Suprapubic skin (tissue), 4 donors: Measurements from ENCODE around the gene SIRT7. TPM values are rescaled to one million over a fixed set of nuclear protein-coding genes. Genes with fewer than 3 reads are reported as not detected.

Experiments used
- DNase-seq, 2 donors: peaks; one replicate each; pipeline ENCODE4 v3.0.0-alpha.2; 2019; ENCODE audit warnings: low spot score in 2 of 2
- H3K27ac ChIP-seq: fragments of 200-600 bp; sonication (generic); one replicate; pipeline ENCODE4 v1.5.1; 2019
- H3K27me3 ChIP-seq: fragments of 200-600 bp; sonication (generic); one replicate; pipeline ENCODE4 v1.5.1; 2019
- H3K36me3 ChIP-seq: fragments of 200-600 bp; sonication (generic); one replicate; pipeline ENCODE4 v1.5.1; 2019
- H3K4me1 ChIP-seq: fragments of 200-600 bp; sonication (generic); one replicate; pipeline ENCODE4 v1.5.1; 2019
- H3K4me3 ChIP-seq: fragments of 200-600 bp; sonication (generic); one replicate; pipeline ENCODE4 v1.5.1; 2019; ENCODE audit warnings: mild to moderate bottlenecking
- H3K9me3 ChIP-seq: fragments of 200-600 bp; sonication (generic); one replicate; pipeline ENCODE4 v1.5.1; 2019
- EP300 ChIP-seq: sonication (generic); formaldehyde crosslinking; IDR thresholded peaks from one replicate; pipeline ENCODE4 v1.6.1; 2017; ENCODE audit warnings: antibody characterized with exemption
- POLR2A ChIP-seq, 2 donors: fragments of 450-650 bp; IDR thresholded peaks; one replicate each; pipeline ENCODE4 v1.6.1; 2017; ENCODE audit warnings: antibody characterized with exemption in 2 of 2, mild to moderate bottlenecking in 2 of 2, moderate library complexity in 2 of 2
- POLR2AphosphoS5 ChIP-seq, 3 donors: sonication (generic); formaldehyde crosslinking; IDR thresholded peaks; one replicate each; pipeline ENCODE4 v1.6.1; 2017; ENCODE audit warnings: antibody characterized with exemption in 3 of 3
- WGBS: methylation state at CpG from one replicate; pipeline ENCODE4 v1.1.5; 2018; 5-methylcytosine and 5-hydroxymethylcytosine counted together
- total RNA-seq, 4 donors: library from RNA; depleted of rRNA; stranded (reverse); fragments of >200 nt; gene quantifications; one replicate each; pipeline ENCODE4 v1.1.0, GENCODE V29; 2016
- TF ChIP-seq, protein P1 (sequence below), 2 donors: fragments of 200-600 bp in 1 of 2; fragments of 450-650 bp in 1 of 2; sonication (generic) in 1 of 2; IDR thresholded peaks; one replicate each; pipeline ENCODE4 v1.5.1; 2016 to 2019; ENCODE audit warnings: antibody characterized with exemption in 2 of 2, mild to moderate bottlenecking in 1 of 2, moderate library complexity in 1 of 2

The SIRT7 gene
- total RNA-seq, 4 donors from 2014 or later = 30.7 to 52.4 (median 38.9) TPM

DNA sequence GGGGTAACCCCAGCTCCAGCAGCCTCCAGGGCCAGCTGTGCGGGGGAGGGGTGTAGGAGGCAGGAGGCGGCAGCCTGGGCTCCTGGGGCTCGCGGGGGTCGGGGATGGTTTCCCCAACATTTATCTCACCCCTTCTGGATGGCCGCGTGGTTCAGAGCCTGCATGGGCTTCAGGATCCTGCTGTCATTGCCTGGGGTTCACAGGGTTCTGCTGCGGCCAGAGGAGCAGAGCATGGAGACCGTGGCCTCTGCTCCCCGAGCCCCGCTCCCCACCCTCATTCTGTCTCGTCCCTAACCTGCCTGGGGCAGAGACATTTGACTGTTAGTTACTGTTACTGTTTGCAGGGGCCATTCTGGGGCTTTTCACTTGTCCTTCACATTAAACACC lies 24.2 kb upstream of the SIRT7 start:
- TF ChIP-seq POLR2A (IDR thresholded peaks at IDR 0.05) (no peak), POLR2AphosphoS5 (IDR thresholded peaks at IDR 0.05) (no peak), EP300 (no peak)
- TF ChIP-seq, protein P1, sequence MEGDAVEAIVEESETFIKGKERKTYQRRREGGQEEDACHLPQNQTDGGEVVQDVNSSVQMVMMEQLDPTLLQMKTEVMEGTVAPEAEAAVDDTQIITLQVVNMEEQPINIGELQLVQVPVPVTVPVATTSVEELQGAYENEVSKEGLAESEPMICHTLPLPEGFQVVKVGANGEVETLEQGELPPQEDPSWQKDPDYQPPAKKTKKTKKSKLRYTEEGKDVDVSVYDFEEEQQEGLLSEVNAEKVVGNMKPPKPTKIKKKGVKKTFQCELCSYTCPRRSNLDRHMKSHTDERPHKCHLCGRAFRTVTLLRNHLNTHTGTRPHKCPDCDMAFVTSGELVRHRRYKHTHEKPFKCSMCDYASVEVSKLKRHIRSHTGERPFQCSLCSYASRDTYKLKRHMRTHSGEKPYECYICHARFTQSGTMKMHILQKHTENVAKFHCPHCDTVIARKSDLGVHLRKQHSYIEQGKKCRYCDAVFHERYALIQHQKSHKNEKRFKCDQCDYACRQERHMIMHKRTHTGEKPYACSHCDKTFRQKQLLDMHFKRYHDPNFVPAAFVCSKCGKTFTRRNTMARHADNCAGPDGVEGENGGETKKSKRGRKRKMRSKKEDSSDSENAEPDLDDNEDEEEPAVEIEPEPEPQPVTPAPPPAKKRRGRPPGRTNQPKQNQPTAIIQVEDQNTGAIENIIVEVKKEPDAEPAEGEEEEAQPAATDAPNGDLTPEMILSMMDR (IDR thresholded peaks at IDR 0.05) = no peak
- H3K4me1 ChIP-seq = peaks cover 18% of the 10 kb centered on the region
- no peaks in the 10 kb centered on the region for H3K36me3 ChIP-seq
- peaks cover 17% of the 10 kb centered on the region for H3K27me3 ChIP-seq
- H3K27ac ChIP-seq = no peak overlapping the region
- no peak overlapping the region for H3K4me3 ChIP-seq
- no peaks in the 10 kb centered on the region for H3K9me3 ChIP-seq
- no peak for DNase-seq
- WGBS = 49% methylated on average over 8 of the region's 12 CpGs

DNA sequence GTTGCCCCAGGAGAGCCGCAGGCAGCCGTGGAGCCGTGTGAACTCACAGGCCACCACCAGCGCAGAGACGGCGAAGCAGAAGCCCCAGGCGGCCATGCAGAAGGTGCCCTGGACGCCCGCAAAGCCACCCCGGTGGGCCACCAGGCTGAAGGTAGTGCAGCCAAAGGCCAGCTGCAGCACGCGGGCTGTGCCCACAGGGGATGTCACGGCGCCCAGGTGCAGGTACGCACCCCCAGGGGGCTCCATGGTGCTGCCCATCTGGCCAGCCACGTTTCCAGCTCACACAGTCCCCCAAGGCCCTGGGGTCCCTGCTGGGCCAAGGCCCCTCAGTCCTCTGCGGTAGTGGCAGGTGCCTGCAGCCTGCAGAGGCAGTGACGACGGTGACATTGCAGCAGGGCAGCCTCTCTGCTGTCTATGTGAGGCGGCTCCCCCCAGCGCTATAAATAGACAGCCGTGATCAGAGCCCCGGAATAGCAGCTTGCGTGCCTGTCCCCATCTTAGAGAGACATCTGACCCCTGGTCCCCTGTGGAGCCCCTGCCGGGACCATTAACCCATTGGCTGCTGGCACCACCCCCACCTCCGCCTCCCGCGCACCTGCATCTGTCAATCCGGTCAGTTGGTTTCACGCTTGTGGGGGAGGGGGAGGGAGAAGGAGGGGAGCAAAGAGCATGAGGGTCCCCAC lies 23.6 kb upstream of the SIRT7 start:
- no peak overlapping the region for H3K4me3 ChIP-seq
- DNase-seq = no peak
- TF ChIP-seq POLR2A (IDR thresholded peaks at IDR 0.05) (no peak), POLR2AphosphoS5 (IDR thresholded peaks at IDR 0.05) (no peak), EP300 (no peak)
- TF ChIP-seq, protein P1 (IDR thresholded peaks at IDR 0.05) = no peak
- 66% methylated on average over 17 of the region's 30 CpGs for WGBS
- peaks cover 17% of the 10 kb centered on the region for H3K27me3 ChIP-seq
- H3K9me3 ChIP-seq = no peaks in the 10 kb centered on the region
- H3K27ac ChIP-seq = no peak overlapping the region
- no peaks in the 10 kb centered on the region for H3K36me3 ChIP-seq
- H3K4me1 ChIP-seq = peaks cover 23% of the 10 kb centered on the region

DNA sequence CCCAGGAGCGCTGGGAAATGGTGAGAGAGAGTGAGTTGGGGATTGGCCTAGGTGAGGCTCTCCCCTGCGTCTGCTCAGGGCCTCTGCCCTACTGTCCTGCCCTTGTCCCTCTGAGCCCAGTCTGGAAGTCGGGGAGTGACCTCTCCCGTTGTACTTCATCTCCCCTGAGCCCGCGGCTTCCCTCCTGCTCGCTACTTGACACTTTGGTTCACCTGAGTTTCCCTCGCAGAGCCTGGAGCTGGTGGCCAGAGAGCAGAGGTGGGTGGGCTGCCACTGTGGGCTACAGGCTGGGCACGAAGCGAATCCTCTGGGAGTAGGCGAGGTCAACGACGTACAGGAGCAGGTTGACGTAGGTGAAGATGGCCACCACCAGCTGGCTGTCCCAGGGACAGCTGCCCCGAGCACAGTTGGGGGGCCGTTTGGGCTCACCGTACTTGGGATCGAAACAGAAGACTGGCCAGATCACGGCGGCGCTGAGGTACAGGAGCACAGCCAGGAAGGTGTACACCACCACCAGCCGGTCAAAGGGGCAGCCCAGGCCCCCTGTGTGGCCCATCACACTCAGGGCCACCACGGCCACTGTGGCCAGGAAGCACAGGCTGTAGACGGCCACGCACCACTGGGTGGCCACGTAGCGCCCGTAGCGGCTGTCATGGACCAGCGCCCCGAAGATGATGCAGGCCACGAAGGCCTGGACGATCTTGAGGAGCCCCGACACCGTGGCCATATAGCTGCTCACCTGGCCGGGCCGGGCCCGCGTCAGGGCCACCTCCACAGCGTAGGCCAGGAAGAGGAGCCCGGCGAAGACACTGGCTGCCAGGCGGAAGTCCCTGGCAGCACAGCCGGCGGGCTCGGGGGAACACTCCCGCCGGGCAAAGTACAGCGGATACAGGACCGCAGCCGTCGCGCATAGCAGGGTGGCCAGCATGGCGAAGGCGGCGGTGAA lies 22.8 kb upstream of the SIRT7 start:
- no peaks in the 10 kb centered on the region for H3K9me3 ChIP-seq
- H3K27ac ChIP-seq = no peak overlapping the region
- no peak for DNase-seq
- 92% methylated on average over 29 of the region's 56 CpGs for WGBS
- peaks cover 17% of the 10 kb centered on the region for H3K27me3 ChIP-seq
- no peaks in the 10 kb centered on the region for H3K36me3 ChIP-seq
- no peak overlapping the region for H3K4me3 ChIP-seq
- TF ChIP-seq POLR2AphosphoS5 (IDR thresholded peaks at IDR 0.05) (no peak), POLR2A (IDR thresholded peaks at IDR 0.05) (no peak), EP300 (no peak)
- TF ChIP-seq, protein P1 (IDR thresholded peaks at IDR 0.05) = no peak
- H3K4me1 ChIP-seq = peaks cover 26% of the 10 kb centered on the region

GRCh38 chr17:81939881-81940385 lies 22.0 kb upstream of the SIRT7 start:
- Histone ChIP-seq H3K4me1 (peaks cover 26% of the 10 kb centered on the region), H3K27me3 (peaks cover 17% of the 10 kb centered on the region), H3K4me3 (no peak overlapping the region), H3K36me3 (no peaks in the 10 kb centered on the region), H3K9me3 (no peaks in the 10 kb centered on the region), H3K27ac (no peak overlapping the region)
- no CpG with 5 or more reads among the region's 21 CpGs for WGBS
- TF ChIP-seq EP300 (no peak), POLR2A (IDR thresholded peaks at IDR 0.05) (no peak), POLR2AphosphoS5 (IDR thresholded peaks at IDR 0.05) (no peak)
- TF ChIP-seq, protein P1 (IDR thresholded peaks at IDR 0.05) = no peak
- no peak for DNase-seq

- peaks cover 17% of the 10 kb centered on the region for H3K27me3 ChIP-seq
These were observed 21.2 kb upstream of the SIRT7 start for GRCh38 chr17:81939218-81939617.

More at GRCh38 chr17:81939218-81939617, 21.2 kb upstream of the SIRT7 start:
- Histone ChIP-seq H3K4me3 (no peak overlapping the region), H3K4me1 (peaks cover 26% of the 10 kb centered on the region), H3K27ac (no peak overlapping the region), H3K9me3 (no peaks in the 10 kb centered on the region), H3K36me3 (no peaks in the 10 kb centered on the region)
- DNase-seq = no peak
- TF ChIP-seq EP300 = no peak
- TF ChIP-seq POLR2A (IDR thresholded peaks at IDR 0.05) = no peak
- TF ChIP-seq, protein P1 (IDR thresholded peaks at IDR 0.05) = no peak
- no peak for TF ChIP-seq POLR2AphosphoS5 (IDR thresholded peaks at IDR 0.05)
- 74% methylated on average over 13 of the region's 15 CpGs for WGBS
